Upper lobe of left lung (tissue), 6 donors: ENCODE measurements around the gene CUEDC1. TPM values are rescaled to one million over a fixed set of nuclear protein-coding genes. Genes with fewer than 3 reads are reported as not detected.

Experiments
- ATAC-seq, 2 donors: fragments of 200-7000 bp; cut with Tn5 transposase; one replicate each; pipeline ENCODE4 v1.9.1; 2022; ENCODE audit warnings: mild to moderate bottlenecking in 2 of 2, moderate library complexity in 2 of 2; ENCODE audit not compliant: low FRiP score in 2 of 2
- DNase-seq, 2 donors: peaks; one replicate each; pipeline ENCODE4 v3.0.0-alpha.2; 2019 to 2020
- H3K27ac ChIP-seq, 4 donors: fragments of 200-600 bp; sonication (generic); one replicate each; pipeline ENCODE4 v1.5.1; 2016 to 2019
- H3K27me3 ChIP-seq, 4 donors: fragments of 200-600 bp; sonication (generic); one replicate each; pipeline ENCODE4 v1.5.1; 2017 to 2019
- H3K36me3 ChIP-seq, 4 donors: fragments of 200-600 bp; sonication (generic); one replicate each; pipeline ENCODE4 v1.5.1; 2016 to 2019
- H3K4me1 ChIP-seq, 4 donors: fragments of 200-600 bp; sonication (generic); one replicate each; pipeline ENCODE4 v1.5.1; 2018 to 2019
- H3K4me3 ChIP-seq, 4 donors: fragments of 200-600 bp; sonication (generic); one replicate each; pipeline ENCODE4 v1.5.1; 2017 to 2019; ENCODE audit warnings: mild to moderate bottlenecking in 2 of 4, moderate library complexity in 1 of 4
- H3K9me3 ChIP-seq, 4 donors: fragments of 200-600 bp; sonication (generic); one replicate each; pipeline ENCODE4 v1.5.1; 2018 to 2019
- EP300 ChIP-seq, 4 donors: sonication (generic); formaldehyde crosslinking; IDR thresholded peaks; one replicate each; pipeline ENCODE4 v1.5.1; 2017; ENCODE audit warnings: antibody characterized with exemption in 4 of 4, control low read depth in 2 of 4
- POLR2A ChIP-seq, 4 donors: fragments of 450-650 bp; IDR thresholded peaks; one replicate each; pipeline ENCODE4 v1.5.1; 2016 to 2017; ENCODE audit warnings: antibody characterized with exemption in 4 of 4, mild to moderate bottlenecking in 2 of 4
- POLR2AphosphoS5 ChIP-seq, 2 donors: sonication (generic); formaldehyde crosslinking; IDR thresholded peaks; one replicate each; pipeline ENCODE4 v1.5.1; 2017; ENCODE audit warnings: antibody characterized with exemption in 2 of 2
- WGBS, 2 donors: methylation state at CpG; one replicate each; pipeline ENCODE4 v1.1.5; 2017 to 2018; 5-methylcytosine and 5-hydroxymethylcytosine counted together
- total RNA-seq, 6 donors: library from RNA; depleted of rRNA in 4 of 6; stranded (reverse); fragments of >200 nt in 4 of 6; gene quantifications; one replicate each; pipeline versions ENCODE4 v1.1.0 to v1.2.1, GENCODE V29; 2016 to 2021
- TF ChIP-seq, protein P1 (sequence below), 6 experiments: fragments of 450-650 bp in 4 of 6; fragments of 200-600 bp in 2 of 6; sonication (generic) in 2 of 6; IDR thresholded peaks; one replicate each; pipeline ENCODE4 v1.5.1; 2016 to 2019; ENCODE audit warnings: antibody characterized with exemption in 6 of 6
- donor health status: DM: no; HTN: no; CAD: no; lungs with moderate emphysema.
- donor health status: DM: no; HTN: yes; CAD: no; lungs with severe emphysema.

The CUEDC1 gene
- total RNA-seq, 6 donors from 2014 or later = 33.3 to 119 (median 54.4) TPM

DNA sequence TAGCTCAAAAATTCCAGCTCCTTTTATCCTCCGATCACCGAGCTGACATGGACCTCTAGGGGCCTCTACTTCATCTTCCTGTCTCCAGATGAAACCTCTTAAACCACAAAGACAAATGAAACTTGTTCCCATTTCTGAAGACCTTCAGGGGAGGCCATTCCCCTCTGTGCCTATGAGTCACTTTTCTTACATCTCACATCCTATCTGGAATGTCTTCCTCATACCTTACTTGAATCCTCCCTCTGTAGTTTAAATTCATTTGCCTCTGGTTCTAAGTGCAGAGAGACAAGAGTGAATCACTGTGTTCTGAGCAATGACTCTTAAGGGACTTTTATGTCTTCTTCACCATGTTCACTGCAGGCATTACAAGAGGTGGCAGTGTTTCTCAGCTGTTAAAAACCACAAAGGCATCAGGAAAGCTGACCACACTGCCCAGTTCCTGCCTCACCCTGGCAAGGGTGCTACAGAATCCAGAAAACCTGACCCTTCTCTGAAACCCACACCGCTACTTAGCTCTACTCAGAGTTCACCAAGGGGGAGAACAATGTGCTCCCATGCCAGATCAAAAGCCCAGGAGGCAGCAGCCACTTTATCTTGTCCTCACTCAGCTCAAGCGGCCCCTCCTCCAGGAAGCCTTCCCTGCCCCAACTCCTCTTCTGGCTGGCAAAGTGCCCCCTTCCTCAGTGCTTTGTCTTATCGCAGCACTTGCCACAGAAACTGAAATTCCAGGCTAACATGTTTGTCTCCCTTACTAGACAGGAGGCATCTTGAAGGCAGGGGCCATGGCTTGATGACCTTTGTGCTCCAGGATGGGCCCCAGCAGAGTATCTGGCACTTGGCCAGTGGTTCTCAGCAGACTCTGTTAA, 6.4 kb downstream of the CUEDC1 start:
- no peak overlapping the region for H3K4me3 ChIP-seq
- H3K4me1 ChIP-seq = peaks cover 60 to 84% (median 69%) of the 10 kb centered on the region in 4 donors
- H3K36me3 ChIP-seq = no peaks in the 10 kb centered on the region
- DNase-seq = peak in 1 of 2 donors; percentile 44
- TF ChIP-seq POLR2AphosphoS5 (IDR thresholded peaks at IDR 0.05) (peak in 1 of 2 donors; percentile 55), EP300 (IDR thresholded peaks at IDR 0.05) (no peak), POLR2A (IDR thresholded peaks at IDR 0.05) (no peak)
- TF ChIP-seq, protein P1, sequence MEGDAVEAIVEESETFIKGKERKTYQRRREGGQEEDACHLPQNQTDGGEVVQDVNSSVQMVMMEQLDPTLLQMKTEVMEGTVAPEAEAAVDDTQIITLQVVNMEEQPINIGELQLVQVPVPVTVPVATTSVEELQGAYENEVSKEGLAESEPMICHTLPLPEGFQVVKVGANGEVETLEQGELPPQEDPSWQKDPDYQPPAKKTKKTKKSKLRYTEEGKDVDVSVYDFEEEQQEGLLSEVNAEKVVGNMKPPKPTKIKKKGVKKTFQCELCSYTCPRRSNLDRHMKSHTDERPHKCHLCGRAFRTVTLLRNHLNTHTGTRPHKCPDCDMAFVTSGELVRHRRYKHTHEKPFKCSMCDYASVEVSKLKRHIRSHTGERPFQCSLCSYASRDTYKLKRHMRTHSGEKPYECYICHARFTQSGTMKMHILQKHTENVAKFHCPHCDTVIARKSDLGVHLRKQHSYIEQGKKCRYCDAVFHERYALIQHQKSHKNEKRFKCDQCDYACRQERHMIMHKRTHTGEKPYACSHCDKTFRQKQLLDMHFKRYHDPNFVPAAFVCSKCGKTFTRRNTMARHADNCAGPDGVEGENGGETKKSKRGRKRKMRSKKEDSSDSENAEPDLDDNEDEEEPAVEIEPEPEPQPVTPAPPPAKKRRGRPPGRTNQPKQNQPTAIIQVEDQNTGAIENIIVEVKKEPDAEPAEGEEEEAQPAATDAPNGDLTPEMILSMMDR (IDR thresholded peaks at IDR 0.05) = no peak
- H3K27ac ChIP-seq = peak overlapping the region; percentile 84 to 97 (median 90)
- ATAC-seq = peak; percentile 60 to 85
- WGBS, 2 donors = 39% methylated on average over 5 of the region's 5 CpGs
- no peaks in the 10 kb centered on the region for H3K9me3 ChIP-seq
- H3K27me3 ChIP-seq = no peaks in the 10 kb centered on the region

DNA sequence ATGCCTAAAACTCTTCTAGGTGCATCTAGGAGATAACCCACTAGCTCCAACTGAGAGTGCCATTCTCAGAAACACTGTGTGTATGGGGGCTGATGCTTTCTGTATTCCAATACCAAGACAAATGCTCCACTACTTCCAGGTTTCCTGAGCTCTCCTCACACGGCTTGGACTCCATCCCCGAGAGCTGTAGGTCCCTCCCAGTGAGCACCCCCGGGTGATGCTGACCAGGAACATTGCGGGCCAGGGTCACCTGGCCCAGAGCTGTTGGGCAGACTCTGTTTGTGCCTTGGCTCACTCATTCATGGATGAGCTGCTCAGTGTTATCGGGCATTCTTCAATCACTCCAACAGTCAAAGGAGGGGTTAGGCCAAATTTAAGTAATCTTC, 7.0 kb downstream of the CUEDC1 start:
- Histone ChIP-seq H3K4me1 (peaks cover 62 to 81% (median 71%) of the 10 kb centered on the region in 4 donors), H3K9me3 (no peaks in the 10 kb centered on the region), H3K36me3 (no peaks in the 10 kb centered on the region), H3K4me3 (no peak overlapping the region), H3K27ac (peak overlapping the region; percentile 84 to 97 (median 90)), H3K27me3 (no peaks in the 10 kb centered on the region)
- DNase-seq (no peak), ATAC-seq (peak in 1 of 2 donors; percentile 0)
- 80 to 95% methylated on average over 3 to 5 of the region's 5 CpGs for WGBS, 2 donors
- TF ChIP-seq, protein P1 (IDR thresholded peaks at IDR 0.05) = no peak
- TF ChIP-seq POLR2A (IDR thresholded peaks at IDR 0.05) (no peak), POLR2AphosphoS5 (IDR thresholded peaks at IDR 0.05) (no peak), EP300 (IDR thresholded peaks at IDR 0.05) (no peak)

DNA sequence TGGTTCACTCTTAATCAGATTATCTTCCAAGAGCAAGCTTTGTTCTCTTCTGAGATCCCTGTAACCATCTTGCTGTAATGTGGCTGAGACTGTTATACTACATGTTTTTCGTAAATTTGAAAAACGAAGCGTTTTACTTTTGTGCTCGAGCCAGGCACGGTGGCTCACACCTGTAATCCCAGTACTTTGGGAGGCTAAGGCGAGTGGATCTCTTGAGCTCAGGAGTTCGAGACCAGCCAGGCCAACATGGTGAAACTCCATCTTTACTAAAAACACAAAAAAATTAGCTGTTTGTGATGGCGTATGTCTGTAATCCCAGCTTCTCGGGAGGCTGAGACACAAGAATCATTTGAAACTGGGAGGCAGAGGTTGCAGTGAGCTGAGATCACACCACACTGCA, 7.8 kb downstream of the CUEDC1 start:
- no peaks in the 10 kb centered on the region for H3K9me3 ChIP-seq
- H3K4me3 ChIP-seq = peak overlapping the region in 3 of 4 donors; percentile 36 to 49 (median 46)
- TF ChIP-seq POLR2A (IDR thresholded peaks at IDR 0.05) (no peak), POLR2AphosphoS5 (IDR thresholded peaks at IDR 0.05) (no peak), EP300 (IDR thresholded peaks at IDR 0.05) (no peak)
- TF ChIP-seq, protein P1 (IDR thresholded peaks at IDR 0.05) = no peak
- ATAC-seq (no peak), DNase-seq (no peak)
- H3K4me1 ChIP-seq = peaks cover 64 to 78% (median 72%) of the 10 kb centered on the region in 4 donors
- no peaks in the 10 kb centered on the region for H3K36me3 ChIP-seq
- peak overlapping the region; percentile 84 to 97 (median 90) for H3K27ac ChIP-seq
- H3K27me3 ChIP-seq = no peaks in the 10 kb centered on the region
- 73 to 79% methylated on average over 9 of the region's 9 CpGs for WGBS, 2 donors

DNA sequence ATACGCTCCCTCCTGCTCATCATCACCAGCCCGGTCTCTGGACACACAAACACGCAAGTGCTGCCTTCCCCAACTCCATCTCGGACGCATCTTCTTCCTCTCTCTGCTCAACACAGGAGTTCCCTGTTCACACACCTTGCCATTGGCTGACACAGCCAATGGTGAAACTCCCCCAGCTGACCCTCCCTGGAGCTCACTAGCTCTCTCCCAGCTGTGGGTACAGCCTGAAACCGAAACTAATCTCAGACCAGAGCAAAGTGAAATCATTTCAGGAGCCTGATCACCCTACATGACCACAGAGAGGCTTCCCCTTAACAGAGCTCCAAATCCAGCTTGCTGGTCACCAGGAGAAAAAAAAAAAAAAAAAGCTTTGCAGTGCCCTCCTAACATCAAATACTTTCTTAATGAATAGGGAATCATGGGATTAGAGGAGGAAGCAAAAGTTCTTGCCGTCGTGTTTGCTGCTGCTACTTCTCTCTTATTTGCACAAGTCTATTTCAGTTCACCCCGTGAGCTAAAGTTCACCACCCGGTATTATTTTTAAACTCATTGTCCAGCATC, 8.3 kb downstream of the CUEDC1 start:
- Histone ChIP-seq H3K9me3 (no peaks in the 10 kb centered on the region), H3K4me3 (peak overlapping the region in 3 of 4 donors; percentile 36 to 49 (median 46)), H3K36me3 (no peaks in the 10 kb centered on the region), H3K27ac (peak overlapping the region; percentile 84 to 97 (median 90)), H3K4me1 (peaks cover 69 to 78% (median 76%) of the 10 kb centered on the region in 4 donors), H3K27me3 (no peaks in the 10 kb centered on the region)
- ATAC-seq (peak; percentile 68 to 87), DNase-seq (peak in 1 of 2 donors; percentile 77)
- 7 to 8% methylated on average over 10 of the region's 10 CpGs for WGBS, 2 donors
- TF ChIP-seq POLR2A (IDR thresholded peaks at IDR 0.05) = peak in 1 of 4 donors; percentile 20
- TF ChIP-seq POLR2AphosphoS5 (IDR thresholded peaks at IDR 0.05) = peak; percentile 29 to 40
- TF ChIP-seq, protein P1 (IDR thresholded peaks at IDR 0.05) = no peak
- no peak for TF ChIP-seq EP300 (IDR thresholded peaks at IDR 0.05)
